Measurements from ENCODE around the gene LRRC51. TPM values are rescaled to one million over a fixed set of nuclear protein-coding genes. Genes with fewer than 3 reads are reported as not detected.
A peak's percentile ranks its signal among the peaks of the same experiment; 100 is the strongest.

The LRRC51 gene
- total and polyA plus RNA-seq, 2 of the 4 experiments (the other 2 are of a cell fraction): 5.3 to 5.6 TPM

GRCh38 chr11:72139500-72139899, 58.9 kb downstream of the LRRC51 start:
- peak overlapping the region; percentile 90 for H4K91ac ChIP-seq (ENCODE audit: insufficient read depth, low read depth, low read length)
- H3K4me3 ChIP-seq (ENCODE audit: insufficient read depth, low read depth, low read length): no peak overlapping the region
- H2AK9ac ChIP-seq (replicated peaks; ENCODE audit: low read depth, low read length, poor library complexity): peak overlapping the region; percentile 23
- H4K8ac ChIP-seq (ENCODE audit: low read depth in 2 of 2, low read length in 2 of 2): peak overlapping the region; percentile 80 to 88; a peak in 2 of 4 replicates
- in situ Hi-C loops (cut with MboI; ENCODE audit: low sequenced_read_pairs) (no loop called here), dilution Hi-C loops (cut with HindIII; ENCODE audit: low sequenced_read_pairs, unreplicated experiment) (no loop called here), intact Hi-C loops (cut with micrococcal nuclease) (no loop called here)
- H3K23ac ChIP-seq (ENCODE audit: low read depth, low read length): no peak overlapping the region; the same call in 1 of the 2 replicates
- H3K4me1 ChIP-seq (ENCODE audit: control insufficient read depth, insufficient read depth, low read length): peaks cover 17% of the 10 kb centered on the region
- peak overlapping the region; percentile 98 for H3K4ac ChIP-seq (ENCODE audit: low read depth, low read length)
- peak overlapping the region; percentile 97 for H2BK20ac ChIP-seq (ENCODE audit: low read depth, low read length)
- H2BK15ac ChIP-seq (ENCODE audit: low read depth, low read length): peak overlapping the region; percentile 93; the same call in 2 of the 3 replicates
- H2BK5ac ChIP-seq (ENCODE audit: low read depth, low read length, poor library complexity, severe bottlenecking): peak overlapping the region; percentile 97
- TF ChIP-seq BHLHE40 (IDR thresholded peaks at IDR 0.05; ENCODE audit: low read depth, low read length) (no peak), MAFK (IDR thresholded peaks at IDR 0.05; ENCODE audit: low read depth, low read length) (no peak), RFX5 (IDR thresholded peaks at IDR 0.05; ENCODE audit: low read depth, low read length) (no peak), FOS (IDR thresholded peaks at IDR 0.05; ENCODE audit: low read depth, low read length) (no peak), NFE2L2 (IDR thresholded peaks at IDR 0.05; ENCODE audit: low read depth, low read length) (no peak), CEBPB (IDR thresholded peaks at IDR 0.05; ENCODE audit: low read depth, low read length) (no peak), MAZ (IDR thresholded peaks at IDR 0.05; ENCODE audit: borderline replicate concordance, low read depth, low read length) (no peak), MXI1 (IDR thresholded peaks at IDR 0.05; ENCODE audit: borderline replicate concordance, low read depth, low read length) (no peak), SMC3 (IDR thresholded peaks at IDR 0.05; ENCODE audit: low read depth, low read length) (no peak), RAD21 (IDR thresholded peaks at IDR 0.05; ENCODE audit: low read length) (no peak)
- ChIA-PET CTCF (no interaction called here), POLR2A (ENCODE audit: unreplicated experiment) (no interaction called here)
- no peak overlapping the region for H4K5ac ChIP-seq (ENCODE audit: low read depth, low read length)
- no peaks in the 10 kb centered on the region for H3K27me3 ChIP-seq (ENCODE audit: control insufficient read depth, insufficient read depth, low read length)
- peak overlapping the region; percentile 94 for H3K14ac ChIP-seq (replicated peaks; ENCODE audit: low read depth, low read length)
- H3K9me3 ChIP-seq (ENCODE audit: control insufficient read depth, insufficient read depth, low read length): no peaks in the 10 kb centered on the region
- peak overlapping the region; percentile 97 for H2BK120ac ChIP-seq (ENCODE audit: low read depth, low read length)
- no peaks in the 10 kb centered on the region for H3K36me3 ChIP-seq (ENCODE audit: control insufficient read depth, insufficient read depth, low read length)
- no peak overlapping the region for H2AFZ ChIP-seq (replicated peaks; ENCODE audit: low read length, poor library complexity)
- no peak overlapping the region for H3K27ac ChIP-seq (ENCODE audit: insufficient read depth, low read length)
- no CpG with 5 or more reads among the region's 11 CpGs for WGBS, 2 experiments (ENCODE audit: extremely low coverage in 2 of 2, insufficient read length in 1 of 2)
- no peak overlapping the region for H3K56ac ChIP-seq (ENCODE audit: extremely low read depth, insufficient read depth, low read length)
- H2AK5ac ChIP-seq (ENCODE audit: low read depth, low read length): peak overlapping the region; percentile 97; the same call in 1 of the 2 replicates
- no peak for ATAC-seq (ENCODE audit: low read depth)
- H3K18ac ChIP-seq (ENCODE audit: low read depth, low read length): no peak overlapping the region; the same call in 1 of the 2 replicates
- H3K4me2 ChIP-seq (ENCODE audit: low read depth, low read length): no peak overlapping the region
- peaks cover 10% of the 10 kb centered on the region for H3K9me1 ChIP-seq (ENCODE audit: insufficient read depth, low read length)
- H4K20me1 ChIP-seq (ENCODE audit: insufficient read depth, low read length): no peaks in the 10 kb centered on the region
- H3K9ac ChIP-seq (ENCODE audit: low read depth, low read length): no peak overlapping the region
- H3K79me1 ChIP-seq (ENCODE audit: low read depth in 1 of 2, low read length in 2 of 2): no peaks in the 10 kb centered on the region
- no peak for DNase-seq
- no TSS peak for BruUV-seq (replicated peaks)
